ENCODE measurements around the gene LAMTOR5. TPM values are rescaled to one million over a fixed set of nuclear protein-coding genes. Genes with fewer than 3 reads are reported as not detected.

Gene LAMTOR5
- total RNA-seq (10 to 100 TPM; 29.0 to 63.9 (median 36.8) TPM), polyA plus RNA-seq (100 to 1,000 TPM; 107 to 159 TPM)

GRCh38 chr1:110407260-110408210, at the start of gene LAMTOR5:
Gene LAMTOR5 (minus strand): TSS chr1:110407694. CDS start chr1:110407620, 74 bp downstream.
- ATAC-seq (peak; percentile 98), FAIRE-seq (no peak), DNase-seq (peak; percentile 85 to 95 (median 93))
- Histone ChIP-seq H3K4me1 (peaks cover 9 to 12% (median 12%) of the 10 kb centered on the region in 3 donors), H3K4me3 (peak within 1 kb of the TSS; percentile 65 to 97 (median 81)), H3K27me3 (no peaks in the 10 kb centered on the region), H3K27ac (peak within 1 kb of the TSS; percentile 62 to 93 (median 80)), H3K9me3 (no peaks in the 10 kb centered on the region), H3K36me3 (peaks cover 3 to 30% (median 15%) of the 10 kb centered on the region in 3 donors)
- intact Hi-C loops (cut with DNase I) = no loop called here
- WGBS, 2 donors = 0 to 1% methylated on average over 76 of the region's 76 CpGs
- TF ChIP-seq, protein P1, sequence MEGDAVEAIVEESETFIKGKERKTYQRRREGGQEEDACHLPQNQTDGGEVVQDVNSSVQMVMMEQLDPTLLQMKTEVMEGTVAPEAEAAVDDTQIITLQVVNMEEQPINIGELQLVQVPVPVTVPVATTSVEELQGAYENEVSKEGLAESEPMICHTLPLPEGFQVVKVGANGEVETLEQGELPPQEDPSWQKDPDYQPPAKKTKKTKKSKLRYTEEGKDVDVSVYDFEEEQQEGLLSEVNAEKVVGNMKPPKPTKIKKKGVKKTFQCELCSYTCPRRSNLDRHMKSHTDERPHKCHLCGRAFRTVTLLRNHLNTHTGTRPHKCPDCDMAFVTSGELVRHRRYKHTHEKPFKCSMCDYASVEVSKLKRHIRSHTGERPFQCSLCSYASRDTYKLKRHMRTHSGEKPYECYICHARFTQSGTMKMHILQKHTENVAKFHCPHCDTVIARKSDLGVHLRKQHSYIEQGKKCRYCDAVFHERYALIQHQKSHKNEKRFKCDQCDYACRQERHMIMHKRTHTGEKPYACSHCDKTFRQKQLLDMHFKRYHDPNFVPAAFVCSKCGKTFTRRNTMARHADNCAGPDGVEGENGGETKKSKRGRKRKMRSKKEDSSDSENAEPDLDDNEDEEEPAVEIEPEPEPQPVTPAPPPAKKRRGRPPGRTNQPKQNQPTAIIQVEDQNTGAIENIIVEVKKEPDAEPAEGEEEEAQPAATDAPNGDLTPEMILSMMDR (IDR thresholded peaks at IDR 0.05) = no peak

DNA sequence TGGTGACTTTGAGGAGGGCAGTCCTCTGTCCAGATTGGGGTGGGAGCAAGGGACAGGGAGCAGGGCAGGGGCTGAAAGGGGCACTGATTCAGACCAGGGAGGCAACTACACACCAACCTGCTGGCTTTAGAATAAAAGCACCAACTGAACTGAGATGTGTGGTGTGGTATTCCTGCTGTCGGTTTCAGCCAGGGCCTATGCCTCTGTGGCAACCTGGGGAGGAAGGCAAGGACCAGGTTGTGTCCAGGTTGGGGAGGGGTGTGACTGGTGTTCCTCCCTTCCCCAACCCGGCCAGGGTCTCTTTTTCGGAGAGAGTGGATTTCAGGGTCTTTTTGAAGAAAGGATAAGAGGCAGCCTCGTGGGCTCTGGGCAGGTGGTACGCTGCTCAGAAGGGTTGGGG, 49.7 kb upstream of the LAMTOR5 start:
- Histone ChIP-seq H3K36me3 (no peaks in the 10 kb centered on the region), H3K9me3 (no peaks in the 10 kb centered on the region), H3K27ac (no peak overlapping the region), H3K27me3 (no peaks in the 10 kb centered on the region), H3K4me3 (no peak overlapping the region), H3K4me1 (no peaks in the 10 kb centered on the region)
- TF ChIP-seq, protein P1 (IDR thresholded peaks at IDR 0.05) = no peak
- ATAC-seq = no peak
- no peak for DNase-seq
- intact Hi-C loops (cut with DNase I) = loop anchor here in 2 of 3 donors (5.0 to 10.0 kb wide), 2 partner anchors 252 to 255 kb away; no protein-coding TSS in a partner anchor
- FAIRE-seq = no peak
- WGBS, 2 donors = 73 to 79% methylated on average over 5 of the region's 5 CpGs

DNA sequence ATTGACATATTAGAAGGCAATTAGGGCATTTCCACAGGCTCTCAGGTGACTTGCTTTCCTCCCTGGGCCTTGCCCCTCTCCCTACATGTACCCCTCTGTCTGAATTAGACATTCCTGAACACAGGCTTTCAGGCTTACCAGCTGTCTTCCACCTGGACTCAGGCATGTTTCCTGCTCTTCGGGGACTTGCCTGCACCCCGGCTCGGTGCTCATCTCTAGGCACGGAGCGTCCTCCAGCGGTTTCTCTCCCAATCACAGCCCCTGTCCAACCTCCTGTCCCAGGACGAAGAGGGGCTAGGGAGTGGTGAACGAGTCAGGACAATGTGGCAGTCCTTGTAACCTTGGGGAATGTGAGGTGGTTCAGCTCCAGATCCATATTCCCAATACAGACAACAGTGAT, 47.7 kb upstream of the LAMTOR5 start:
- DNase-seq = no peak
- intact Hi-C loops (cut with DNase I) = loop anchor here in 2 of 3 donors (5.0 to 10.0 kb wide), 2 partner anchors 250 to 253 kb away; no protein-coding TSS in a partner anchor

DNA sequence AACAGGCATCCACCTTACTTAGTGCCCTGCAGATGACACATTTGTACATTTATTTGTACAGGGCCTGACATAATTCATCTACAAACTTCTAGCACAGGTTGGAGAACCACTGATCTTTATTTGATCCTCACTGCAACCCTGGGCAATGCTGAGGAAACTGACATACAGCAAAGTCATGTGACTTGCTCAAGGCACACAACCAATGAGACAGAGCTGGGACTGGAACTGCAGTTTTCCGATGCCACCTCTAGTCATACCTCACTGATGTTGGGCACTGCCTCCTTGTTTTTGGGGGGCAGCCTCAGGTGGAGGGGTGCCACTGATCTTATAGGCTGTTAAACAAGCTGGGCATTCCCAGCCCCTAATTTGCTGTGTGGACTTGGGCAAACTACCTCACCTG, 46.8 kb upstream of the LAMTOR5 start:
- WGBS, 2 donors = 79 to 85% methylated on average over 1 of the region's 1 CpG

More for the DNA sequence above, 47.7 kb upstream of the LAMTOR5 start:
- H3K27me3 ChIP-seq = no peaks in the 10 kb centered on the region
- H3K36me3 ChIP-seq = no peaks in the 10 kb centered on the region
- H3K27ac ChIP-seq = no peak overlapping the region
- 65 to 70% methylated on average over 8 of the region's 8 CpGs for WGBS, 2 donors
- ATAC-seq = no peak
- no peak for FAIRE-seq
- H3K4me3 ChIP-seq = no peak overlapping the region
- no peaks in the 10 kb centered on the region for H3K9me3 ChIP-seq
- no peaks in the 10 kb centered on the region for H3K4me1 ChIP-seq
- TF ChIP-seq, protein P1 (IDR thresholded peaks at IDR 0.05) = no peak

More for the DNA sequence above, 46.8 kb upstream of the LAMTOR5 start:
- no peak for DNase-seq
- Histone ChIP-seq H3K27ac (no peak overlapping the region), H3K27me3 (no peaks in the 10 kb centered on the region), H3K9me3 (no peaks in the 10 kb centered on the region), H3K36me3 (no peaks in the 10 kb centered on the region), H3K4me1 (no peaks in the 10 kb centered on the region), H3K4me3 (no peak overlapping the region)
- no peak for FAIRE-seq
- ATAC-seq = no peak
- intact Hi-C loops (cut with DNase I) = loop anchor here in 1 of 3 donors (10.0 kb wide), 1 partner anchor 250 kb away; no protein-coding TSS in a partner anchor
- TF ChIP-seq, protein P1 (IDR thresholded peaks at IDR 0.05) = no peak

Measured in pancreas (tissue), 10 donors.